T-cell (primary cell): ENCODE results near the gene PHLDB3. TPM values are rescaled to one million over a fixed set of nuclear protein-coding genes. Genes with fewer than 3 reads are reported as not detected.
A peak's percentile ranks its signal among the peaks of the same experiment; 100 is the strongest.

Experiments
- ATAC-seq, 4 experiments: fragments of 200-7000 bp in 3 of 4; fragments of 150-1000 bp in 1 of 4; cut with Tn5 transposase; replicated peaks in 1 of 4; 1 replicate in 3 of 4; 2 replicates in 1 of 4; pipeline ENCODE4 v1.10.0; 2021; ENCODE audit warnings: moderate library complexity in 3 of 4, mild to moderate bottlenecking in 2 of 4, moderate number of reproducible peaks in 1 of 4
- CTCF ChIA-PET, 2 donors: fragments of 300-600 bp; sonication (Branson Sonifier 250); formaldehyde crosslinking; loops; one replicate each; lab custom pipeline; 2022; ENCODE audit warnings: antibody characterized with exemption in 2 of 2; lab: Charles Lee
- POLR2A ChIA-PET, 2 donors: fragments of 300-600 bp; sonication (Branson Sonifier 250); formaldehyde crosslinking; loops; one replicate each; lab custom pipeline; 2022; ENCODE audit warnings: antibody characterized with exemption in 2 of 2; lab: Charles Lee
- DNase-seq, 35 experiments: peaks; one replicate each; pipeline versions ENCODE4 v3.0.0 to v3.0.0-alpha.2; 2013 to 2023
- H3K27ac ChIP-seq: one replicate; pipeline ENCODE4 v1.5.1; 2013; ENCODE audit warnings: low read length
- H3K27me3 ChIP-seq, 2 experiments: replicated peaks in 1 of 2; 1 replicate in 1 of 2; 2 replicates in 1 of 2; pipeline versions ENCODE4 v1.6.1 to v1.7.0; 2013; ENCODE audit warnings: low read length in 1 of 2, mixed read lengths in 1 of 2; ENCODE audit not compliant: control insufficient read depth in 2 of 2, insufficient read depth in 2 of 2; ENCODE audit errors: extremely low read depth in 1 of 2
- H3K36me3 ChIP-seq, 2 donors: 1 replicate in 1 of 2; 2 replicates in 1 of 2; pipeline versions ENCODE4 v1.6.1 to v1.7.0; 2013; ENCODE audit warnings: low read length in 1 of 2; ENCODE audit not compliant: control insufficient read depth in 2 of 2, insufficient read depth in 1 of 2; ENCODE audit errors: extremely low read depth in 1 of 2
- H3K4me1 ChIP-seq, 2 experiments: 1 replicate in 1 of 2; 2 replicates in 1 of 2; pipeline versions ENCODE4 v1.6.1 to v1.7.0; 2013; ENCODE audit warnings: low read length in 2 of 2, mixed read lengths in 1 of 2; ENCODE audit not compliant: insufficient read depth in 2 of 2, control insufficient read depth in 1 of 2; ENCODE audit errors: extremely low read depth in 1 of 2
- H3K4me3 ChIP-seq, 2 donors: 1 replicate in 1 of 2; 2 replicates in 1 of 2; pipeline versions ENCODE4 v1.5.1 to v1.7.0; 2013; ENCODE audit warnings: mild to moderate bottlenecking in 2 of 2, low read length in 1 of 2, moderate library complexity in 1 of 2; ENCODE audit not compliant: control insufficient read depth in 1 of 2; ENCODE audit errors: extremely low read depth in 1 of 2
- H3K9me3 ChIP-seq: 2 replicates; pipeline ENCODE4 v1.7.0; 2013
- H3K27ac Mint-ChIP-seq, 2 donors: one replicate each; pipeline ENCODE4 v1.8.0; 2020 to 2021; ENCODE audit warnings: mild to moderate bottlenecking in 2 of 2, mixed read lengths in 2 of 2
- H3K27me3 Mint-ChIP-seq, 2 donors: one replicate each; pipeline ENCODE4 v1.8.0; 2021 to 2022; ENCODE audit warnings: mixed read lengths in 2 of 2
- H3K36me3 Mint-ChIP-seq: one replicate; pipeline ENCODE4 v1.8.0; 2021; ENCODE audit warnings: mixed read lengths
- H3K4me1 Mint-ChIP-seq, 3 donors: one replicate each; pipeline ENCODE4 v1.8.0; 2020 to 2022; ENCODE audit warnings: mixed read lengths in 3 of 3, mild to moderate bottlenecking in 1 of 3
- H3K4me3 Mint-ChIP-seq, 3 donors: one replicate each; pipeline ENCODE4 v1.8.0; 2020 to 2022; ENCODE audit warnings: mild to moderate bottlenecking in 3 of 3, mixed read lengths in 3 of 3, moderate library complexity in 3 of 3
- H3K9me3 Mint-ChIP-seq, 3 donors: one replicate each; pipeline ENCODE4 v1.8.0; 2020 to 2022; ENCODE audit warnings: mixed read lengths in 3 of 3
- WGBS: methylation state at CpG from one replicate; pipeline ENCODE4 v1.1.5; 2013; ENCODE audit warnings: missing lambda C conversion rate; ENCODE audit not compliant: insufficient coverage; 5-methylcytosine and 5-hydroxymethylcytosine counted together
- total RNA-seq, 35 experiments: library from RNA in 6 of 35; stranded (reverse) in 6 of 35; fragments of 120-200 nt in 1 of 35; gene quantifications; one replicate each; pipeline versions ENCODE4 v1.2.1 to v1.2.4 and lab custom pipeline; 2013 to 2026

Gene PHLDB3
- total RNA-seq (10 to 100 TPM; 39.4 to 61.0 (median 53.9) TPM), total RNA-seq (lab: John Stamatoyannopoulos, UW) (19.2 to 72.8 (median 31.2) reads per million in 29 experiments)
- total RNA-seq (2013), result 19.6 TPM

DNA sequence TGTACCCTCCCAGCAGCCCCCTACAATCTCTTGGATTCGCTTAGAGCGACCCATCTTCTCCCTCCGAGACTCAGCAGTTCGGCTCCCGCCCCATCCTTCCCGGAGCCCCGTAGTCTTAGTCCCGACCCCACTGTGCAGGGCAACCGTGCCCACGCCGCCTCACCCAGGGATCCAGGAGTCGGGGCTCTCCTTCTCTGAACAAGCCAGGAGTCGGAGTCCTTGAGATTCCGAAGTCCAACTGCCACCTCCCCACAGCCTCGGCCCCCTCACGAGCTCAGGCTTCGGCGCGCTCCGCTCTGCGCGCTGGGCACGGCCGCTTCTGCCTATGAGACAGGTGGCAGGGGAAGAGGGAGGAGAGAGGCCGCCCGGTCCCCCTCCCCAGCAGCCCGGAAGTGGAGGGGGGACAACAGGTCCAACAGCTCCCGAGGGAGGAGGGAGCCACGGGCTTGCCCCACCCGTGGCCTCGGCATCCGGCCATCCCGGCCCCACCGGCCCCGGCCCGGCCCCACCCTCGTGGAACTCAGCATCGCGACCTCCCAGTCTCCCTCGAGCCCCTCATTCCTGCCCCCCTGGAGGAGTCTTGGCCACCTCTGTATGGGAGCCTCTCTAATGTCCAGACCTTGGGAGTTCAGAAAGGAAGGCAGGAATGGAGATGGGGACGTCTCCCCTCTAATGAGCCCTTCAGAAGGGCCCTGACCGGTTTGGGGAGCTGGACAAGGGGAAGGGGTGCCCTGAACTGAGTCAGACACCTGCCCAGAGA is at the start of gene PHLDB3:
PHLDB3 (minus strand) TSS at position 321 of the 760 bp plus-strand sequence. CDS start 628 bp downstream, outside the sequence.
- CTCF ChIA-PET, result interaction anchor here (0.5 to 2.2 kb wide), 10 partner anchors 13 to 164 kb away, joined by 3 to 18 read pairs (median 6); no protein-coding TSS in a partner anchor
- peaks cover 11 to 13% of the 10 kb centered on the region in 2 donors for H3K36me3 ChIP-seq
- H3K4me1 ChIP-seq, result peaks cover 2 to 34% of the 10 kb centered on the region in 2 experiments
- peak within 1 kb of the TSS; percentile 75 to 78 for H3K4me3 ChIP-seq
- DNase-seq (peak in 25 of 35 experiments; percentile 12 to 65 (median 34)), ATAC-seq (peak; percentile 28 to 55 (median 43))
- H3K27ac Mint-ChIP-seq, result peak within 1 kb of the TSS; percentile 96 to 97
- no peaks in the 10 kb centered on the region for H3K27me3 Mint-ChIP-seq
- no peaks in the 10 kb centered on the region for H3K9me3 Mint-ChIP-seq
- H3K36me3 Mint-ChIP-seq, result peaks cover 14% of the 10 kb centered on the region
- WGBS, result under 1% methylated on average over 14 of the region's 42 CpGs
- no peaks in the 10 kb centered on the region for H3K27me3 ChIP-seq
- peaks cover 37 to 40% (median 38%) of the 10 kb centered on the region in 3 donors for H3K4me1 Mint-ChIP-seq
- peak within 1 kb of the TSS; percentile 88 to 97 (median 90) for H3K4me3 Mint-ChIP-seq
- POLR2A ChIA-PET, result interaction anchor here (0.6 to 1.5 kb wide), 4 partner anchors 8 to 1563 kb away, joined by 3 to 6 read pairs (median 3); no protein-coding TSS in a partner anchor
- peak within 1 kb of the TSS; percentile 83 for H3K27ac ChIP-seq
- no peaks in the 10 kb centered on the region for H3K9me3 ChIP-seq

DNA sequence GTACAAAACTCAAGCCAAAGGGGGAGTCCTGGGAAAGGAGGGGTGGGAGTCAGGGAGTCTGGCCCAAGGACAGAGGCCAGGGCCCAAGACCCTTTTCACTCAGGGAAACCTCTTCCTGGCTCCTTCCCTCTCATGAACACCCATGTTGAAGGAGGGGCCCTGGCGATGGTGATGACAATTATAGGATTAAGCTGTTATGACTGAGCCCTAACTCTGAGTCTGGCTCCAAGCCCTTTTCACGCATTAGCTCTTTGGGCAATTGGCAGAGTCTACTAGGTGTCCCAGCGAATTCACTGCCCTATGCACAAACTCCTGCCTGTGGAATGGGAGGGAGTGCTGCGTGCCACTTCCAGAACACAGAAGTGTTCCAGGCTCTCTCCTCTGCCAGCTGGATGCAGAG is 49.1 kb upstream of the PHLDB3 start:
- Mint-ChIP-seq H3K36me3 (peaks cover 46% of the 10 kb centered on the region), H3K4me3 (no peak overlapping the region), H3K27ac (peak overlapping the region in 1 of 2 donors; percentile 11), H3K4me1 (peaks cover 11 to 19% (median 14%) of the 10 kb centered on the region in 3 donors), H3K9me3 (no peaks in the 10 kb centered on the region), H3K27me3 (no peaks in the 10 kb centered on the region)
- peaks cover 20 to 70% of the 10 kb centered on the region in 2 donors for H3K36me3 ChIP-seq
- DNase-seq, result no peak
- no peaks in the 10 kb centered on the region for H3K27me3 ChIP-seq
- ChIA-PET CTCF (interaction anchor here in 1 of 2 donors (5.2 kb wide), 1 partner anchor 41 kb away, joined by 84 read pairs; the partner anchor contains the start of gene IRGQ), POLR2A (interaction anchor here in 1 of 2 donors (0.8 kb wide), 1 partner anchor 16 kb away, joined by 3 read pairs; no protein-coding TSS in a partner anchor)
- ATAC-seq, result no peak
- H3K4me1 ChIP-seq, result peaks cover 0 to 10% of the 10 kb centered on the region in 2 experiments
- H3K9me3 ChIP-seq, result no peaks in the 10 kb centered on the region
- no peak overlapping the region for H3K4me3 ChIP-seq
- H3K27ac ChIP-seq, result no peak overlapping the region
- WGBS, result 100% methylated on average over 2 of the region's 4 CpGs

- H3K9me3 ChIP-seq, result no peaks in the 10 kb centered on the region
Measured at GRCh38 chr19:43552616-43553015, 48.1 kb upstream of the PHLDB3 start.

DNA sequence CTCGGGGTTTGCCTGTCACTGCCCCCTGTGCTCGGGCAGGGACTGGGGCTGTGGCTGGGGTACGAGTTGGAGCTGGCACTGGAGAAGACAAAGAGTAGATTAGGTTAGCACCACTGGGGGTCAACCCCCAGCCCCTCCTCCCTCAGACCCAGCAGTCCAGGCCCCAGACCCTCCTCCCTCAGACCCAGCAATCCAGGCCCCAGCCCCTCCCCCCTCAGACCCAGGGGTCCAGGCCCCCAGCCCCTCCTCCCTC is 47.6 kb upstream of the PHLDB3 start:
- Histone ChIP-seq H3K4me1 (peaks cover 0 to 10% of the 10 kb centered on the region in 2 experiments), H3K27ac (no peak overlapping the region), H3K4me3 (no peak overlapping the region), H3K36me3 (peaks cover 20 to 68% of the 10 kb centered on the region in 2 donors), H3K27me3 (no peaks in the 10 kb centered on the region), H3K9me3 (no peaks in the 10 kb centered on the region)
- ChIA-PET POLR2A (no interaction called here), CTCF (interaction anchor here in 1 of 2 donors (0.6 kb wide), 1 partner anchor 13 kb away, joined by 3 read pairs; no protein-coding TSS in a partner anchor)
- Mint-ChIP-seq H3K4me3 (no peak overlapping the region), H3K36me3 (peaks cover 47% of the 10 kb centered on the region), H3K27me3 (no peaks in the 10 kb centered on the region), H3K27ac (no peak overlapping the region), H3K4me1 (peaks cover 11 to 17% (median 12%) of the 10 kb centered on the region in 3 donors), H3K9me3 (no peaks in the 10 kb centered on the region)
- WGBS, result no CpG with 5 or more reads among the region's 3 CpGs
- ATAC-seq, result no peak
- DNase-seq, result no peak

More at GRCh38 chr19:43552616-43553015, 48.1 kb upstream of the PHLDB3 start:
- Mint-ChIP-seq H3K27ac (no peak overlapping the region), H3K4me3 (no peak overlapping the region), H3K36me3 (peaks cover 47% of the 10 kb centered on the region), H3K4me1 (peaks cover 11 to 19% (median 12%) of the 10 kb centered on the region in 3 donors), H3K9me3 (no peaks in the 10 kb centered on the region), H3K27me3 (no peaks in the 10 kb centered on the region)
- Histone ChIP-seq H3K4me3 (no peak overlapping the region), H3K27ac (no peak overlapping the region), H3K36me3 (peaks cover 20 to 66% of the 10 kb centered on the region in 2 donors), H3K27me3 (no peaks in the 10 kb centered on the region), H3K4me1 (peaks cover 0 to 10% of the 10 kb centered on the region in 2 experiments)
- WGBS, result 100% methylated on average over 1 of the region's 3 CpGs
- no peak for DNase-seq
- ChIA-PET POLR2A (no interaction called here), CTCF (interaction anchor here (0.6 to 5.2 kb wide), 2 partner anchors 13 to 42 kb away, joined by 3 to 84 read pairs; partner anchors contain the start of gene IRGQ (in 1 of the 2))
- no peak for ATAC-seq

- DNase-seq (no peak), ATAC-seq (no peak)
- H3K27ac ChIP-seq, result no peak overlapping the region
- H3K4me3 Mint-ChIP-seq, result no peak overlapping the region
- H3K27me3 ChIP-seq, result no peaks in the 10 kb centered on the region
- no peaks in the 10 kb centered on the region for H3K9me3 Mint-ChIP-seq
- POLR2A ChIA-PET, result interaction anchor here in 1 of 2 donors (0.6 kb wide), 1 partner anchor 34 kb away, joined by 3 read pairs; no protein-coding TSS in a partner anchor
- H3K27me3 Mint-ChIP-seq, result no peaks in the 10 kb centered on the region
- CTCF ChIA-PET, result interaction anchor here in 1 of 2 donors (0.6 kb wide), 1 partner anchor 14 kb away, joined by 3 read pairs; no protein-coding TSS in a partner anchor
- H3K27ac Mint-ChIP-seq, result peak overlapping the region; percentile 22 to 70
- H3K36me3 ChIP-seq, result peaks cover 20 to 69% of the 10 kb centered on the region in 2 donors
- peaks cover 47% of the 10 kb centered on the region for H3K36me3 Mint-ChIP-seq
- WGBS, result 93% methylated on average over 15 of the region's 23 CpGs
- H3K9me3 ChIP-seq, result no peaks in the 10 kb centered on the region
- H3K4me3 ChIP-seq, result no peak overlapping the region
- peaks cover 0 to 10% of the 10 kb centered on the region in 2 experiments for H3K4me1 ChIP-seq
- peaks cover 11 to 17% (median 12%) of the 10 kb centered on the region in 3 donors for H3K4me1 Mint-ChIP-seq
Measured at GRCh38 chr19:43551399-43552197, 47.1 kb upstream of the PHLDB3 start.

GRCh38 chr19:43548706-43549105 is 44.2 kb upstream of the PHLDB3 start:
- Histone ChIP-seq H3K27me3 (no peaks in the 10 kb centered on the region), H3K27ac (no peak overlapping the region), H3K4me1 (no peaks in the 10 kb centered on the region), H3K4me3 (no peak overlapping the region), H3K36me3 (peaks cover 26 to 66% of the 10 kb centered on the region in 2 donors), H3K9me3 (no peaks in the 10 kb centered on the region)
- no peak for ATAC-seq
- POLR2A ChIA-PET, result no interaction called here
- H3K36me3 Mint-ChIP-seq, result peaks cover 43% of the 10 kb centered on the region
- WGBS, result 80% methylated on average over 1 of the region's 2 CpGs
- CTCF ChIA-PET, result no interaction called here
- no peak overlapping the region for H3K4me3 Mint-ChIP-seq
- no peak overlapping the region for H3K27ac Mint-ChIP-seq
- DNase-seq, result no peak
- no peaks in the 10 kb centered on the region for H3K9me3 Mint-ChIP-seq
- no peaks in the 10 kb centered on the region for H3K4me1 Mint-ChIP-seq
- H3K27me3 Mint-ChIP-seq, result no peaks in the 10 kb centered on the region
